Stimulated activated CD8-positive, alpha-beta memory T cell treated with anti-CD3 and anti-CD28 coated beads, Interleukin-12 subunit alpha, Interleukin-12 subunit beta, amount 100 ng/mL, for 24 hours (primary cell): Measurements from ENCODE around the gene COL4A2.
"Not testable (repeated sequence)": the region's sequence is repeated elsewhere in the genome, so short reads cannot be mapped to it uniquely, and the experiment has no call there.

Experiments used
- DNase-seq: peaks from one replicate; pipeline ENCODE4 v3.0.0-alpha.2; 2020; ENCODE audit errors: extremely low read depth

The COL4A2 gene

GRCh38 chr13:110517505-110518225 lies 210.6 kb downstream of the COL4A2 start:
- no peak for DNase-seq

GRCh38 chr13:110518226-110518525 lies 211.1 kb downstream of the COL4A2 start:
- no peak for DNase-seq

GRCh38 chr13:110518571-110518970 lies 211.5 kb downstream of the COL4A2 start:
- DNase-seq = no peak

GRCh38 chr13:110519046-110519445 lies 212.0 kb downstream of the COL4A2 start:
- DNase-seq = no peak

GRCh38 chr13:110519506-110519905 lies 212.4 kb downstream of the COL4A2 start:
- no peak for DNase-seq

GRCh38 chr13:110520431-110521295 lies 213.6 kb downstream of the COL4A2 start:
- DNase-seq = no peak

GRCh38 chr13:110521296-110521680 lies 214.2 kb downstream of the COL4A2 start:
- DNase-seq = no peak

GRCh38 chr13:110521946-110522345 lies 214.9 kb downstream of the COL4A2 start:
- DNase-seq = no peak

GRCh38 chr13:110522721-110523120 lies 215.6 kb downstream of the COL4A2 start:
- DNase-seq = no peak

- no peak for DNase-seq
Observed at GRCh38 chr13:110523180-110523579, 216.1 kb downstream of the COL4A2 start.

GRCh38 chr13:110523838-110524540 lies 216.9 kb downstream of the COL4A2 start:
- no peak for DNase-seq

- DNase-seq = no peak
Observed at GRCh38 chr13:110524541-110525257, 217.6 kb downstream of the COL4A2 start.

- no peak for DNase-seq
Observed at GRCh38 chr13:110525328-110526319, 218.5 kb downstream of the COL4A2 start.

- no peak for DNase-seq
Observed at GRCh38 chr13:110528371-110528770, 221.3 kb downstream of the COL4A2 start.

GRCh38 chr13:110528911-110529310 lies 221.8 kb downstream of the COL4A2 start:
- DNase-seq = no peak

- DNase-seq = no peak
Observed at GRCh38 chr13:110529522-110530311, 222.6 kb downstream of the COL4A2 start.

- DNase-seq = no peak
Observed at GRCh38 chr13:110531100-110531499, 224.0 kb downstream of the COL4A2 start.

- DNase-seq = no peak
Observed at GRCh38 chr13:110531671-110532083, 224.6 kb downstream of the COL4A2 start.

- DNase-seq = not testable (repeated sequence)
Observed at GRCh38 chr13:110532258-110532657, 225.2 kb downstream of the COL4A2 start.
